MCF 10A (cell line): ENCODE measurements around the gene UQCR11. TPM values are rescaled to one million over a fixed set of nuclear protein-coding genes. Genes with fewer than 3 reads are reported as not detected.

Experiments
- BruUV-seq: library from RNA; stranded (reverse); fragments of 400-500 nt; replicated peaks from 2 replicates; lab custom pipeline; 2021; lab: Mats Ljungman, UMichigan
- CTCF ChIA-PET: fragments of 300-600 bp; sonication (Branson Sonifier 250); formaldehyde crosslinking; extraction: SDS; loops from one replicate; lab custom pipeline; 2021; ENCODE audit warnings: antibody characterized with exemption, inconsistent platforms; lab: Yijun Ruan, JAX
- POLR2A ChIA-PET: fragments of 300-600, 350-650 bp; sonication (Branson Sonifier 250); formaldehyde crosslinking; extraction: SDS; loops from one replicate; lab custom pipeline; 2020; ENCODE audit warnings: antibody characterized with exemption, inconsistent platforms; lab: Yijun Ruan, JAX
- DNase-seq: peaks from one replicate; pipeline ENCODE4 v3.0.0-alpha.2; 2018; ENCODE audit not compliant: unreplicated experiment
- H3K27ac Mint-ChIP-seq: one replicate; pipeline ENCODE4 v1.8.0; 2022; ENCODE audit warnings: mild to moderate bottlenecking, low read depth, mixed read lengths; ENCODE audit not compliant: unreplicated experiment
- H3K27me3 Mint-ChIP-seq: one replicate; pipeline ENCODE4 v1.8.0; 2022; ENCODE audit warnings: mixed read lengths; ENCODE audit not compliant: insufficient read depth, unreplicated experiment
- H3K36me3 Mint-ChIP-seq: one replicate; pipeline ENCODE4 v1.8.0; 2022; ENCODE audit warnings: mild to moderate bottlenecking, moderate library complexity, mixed read lengths; ENCODE audit not compliant: insufficient read depth, unreplicated experiment
- H3K4me1 Mint-ChIP-seq: one replicate; pipeline ENCODE4 v1.8.0; 2022; ENCODE audit warnings: mixed read lengths; ENCODE audit not compliant: insufficient read depth, unreplicated experiment
- H3K4me3 Mint-ChIP-seq: one replicate; pipeline ENCODE4 v1.8.0; 2022; ENCODE audit warnings: mild to moderate bottlenecking, moderate library complexity, mixed read lengths; ENCODE audit not compliant: unreplicated experiment
- H3K9me3 Mint-ChIP-seq: one replicate; pipeline ENCODE4 v1.8.0; 2022; ENCODE audit warnings: mixed read lengths; ENCODE audit not compliant: unreplicated experiment
- CTCF ChIP-seq: fragments of 200-600 bp; IDR thresholded peaks from one replicate; pipeline ENCODE4 v1.8.0; 2022; ENCODE audit warnings: antibody characterized with exemption, mild to moderate bottlenecking; ENCODE audit not compliant: unreplicated experiment
- intact Hi-C: fragments of 100-400 bp; cut with micrococcal nuclease; formaldehyde crosslinking; loops from 2 replicates; pipeline ENCODE4 v1.14.1; 2022
- total RNA-seq: library from RNA; stranded (reverse); gene quantifications from 2 replicates; pipeline ENCODE4 v1.2.3, GENCODE V29; 2022

The UQCR11 gene
- total RNA-seq, 1 experiment from 2014 or later: 256 TPM

GRCh38 chr19:1616396-1616795 is 11.1 kb upstream of the UQCR11 start:
- POLR2A ChIA-PET: interaction anchor here (1.1 kb wide), 1 partner anchor 9 kb away, joined by 3 read pairs; no protein-coding TSS in a partner anchor
- Mint-ChIP-seq H3K36me3 (peaks cover 59% of the 10 kb centered on the region), H3K27ac (no peak overlapping the region)

GRCh38 chr19:1615156-1615765 is 10.0 kb upstream of the UQCR11 start:
- Mint-ChIP-seq H3K9me3 (no peaks in the 10 kb centered on the region), H3K36me3 (peaks cover 70% of the 10 kb centered on the region), H3K27me3 (no peaks in the 10 kb centered on the region), H3K4me3 (no peak overlapping the region), H3K4me1 (no peaks in the 10 kb centered on the region), H3K27ac (no peak overlapping the region)
- ChIA-PET POLR2A (no interaction called here), CTCF (interaction anchor here (0.6 kb wide), 1 partner anchor 223 kb away, joined by 3 read pairs; no protein-coding TSS in a partner anchor)
- intact Hi-C loops: no loop called here
- no TSS peak for BruUV-seq
- no peak for DNase-seq
- no peak for TF ChIP-seq CTCF

More at GRCh38 chr19:1616396-1616795, 11.1 kb upstream of the UQCR11 start:
- no peaks in the 10 kb centered on the region for H3K27me3 Mint-ChIP-seq
- no peak overlapping the region for H3K4me3 Mint-ChIP-seq
- BruUV-seq: no TSS peak
- intact Hi-C loops: no loop called here
- H3K9me3 Mint-ChIP-seq: no peaks in the 10 kb centered on the region
- TF ChIP-seq CTCF: no peak
- no peaks in the 10 kb centered on the region for H3K4me1 Mint-ChIP-seq
- CTCF ChIA-PET: interaction anchor here (0.7 kb wide), 2 partner anchors 55 to 178 kb away, joined by 3 read pairs; no protein-coding TSS in a partner anchor
- DNase-seq: no peak

GRCh38 chr19:1613808-1614570 is 8.7 kb upstream of the UQCR11 start:
- peak overlapping the region; percentile 35 for H3K27ac Mint-ChIP-seq
- no peaks in the 10 kb centered on the region for H3K27me3 Mint-ChIP-seq
- no peaks in the 10 kb centered on the region for H3K4me1 Mint-ChIP-seq
- H3K9me3 Mint-ChIP-seq: no peaks in the 10 kb centered on the region
- H3K4me3 Mint-ChIP-seq: no peak overlapping the region
- DNase-seq: no peak
- POLR2A ChIA-PET: interaction anchor here (0.6 kb wide), 1 partner anchor 135 kb away, joined by 3 read pairs; no protein-coding TSS in a partner anchor
- CTCF ChIA-PET: interaction anchor here (0.6 to 0.8 kb wide), 2 partner anchors 21 to 183 kb away, joined by 3 to 5 read pairs; no protein-coding TSS in a partner anchor
- H3K36me3 Mint-ChIP-seq: peaks cover 78% of the 10 kb centered on the region
- BruUV-seq: no TSS peak
- no peak for TF ChIP-seq CTCF
- intact Hi-C loops: no loop called here

- CTCF ChIA-PET: interaction anchor here (0.8 kb wide), 1 partner anchor 20 kb away, joined by 3 read pairs; no protein-coding TSS in a partner anchor
Observed at GRCh38 chr19:1613146-1613545, 7.9 kb upstream of the UQCR11 start.

More at GRCh38 chr19:1613146-1613545, 7.9 kb upstream of the UQCR11 start:
- POLR2A ChIA-PET: no interaction called here
- Mint-ChIP-seq H3K4me1 (no peaks in the 10 kb centered on the region), H3K4me3 (no peak overlapping the region), H3K36me3 (peaks cover 76% of the 10 kb centered on the region), H3K9me3 (no peaks in the 10 kb centered on the region), H3K27ac (no peak overlapping the region), H3K27me3 (no peaks in the 10 kb centered on the region)
- DNase-seq: no peak
- TF ChIP-seq CTCF: no peak
- BruUV-seq: no TSS peak
- intact Hi-C loops: no loop called here
